H1 (cell line): ENCODE results near the gene NUP210. TPM values are rescaled to one million over a fixed set of nuclear protein-coding genes. Genes with fewer than 3 reads are reported as not detected.
A peak's percentile ranks its signal among the peaks of the same experiment; 100 is the strongest.

ENCODE experiments used
- CREB1 ChIP-seq: IDR thresholded peaks from 2 replicates; pipeline ENCODE4 v1.6.1; 2012; ENCODE audit warnings: inconsistent platforms
- EGR1 ChIP-seq: IDR thresholded peaks from 2 replicates; pipeline ENCODE4 v1.6.1; 2011; ENCODE audit warnings: low read depth, low read length, borderline replicate concordance
- HDAC2 ChIP-seq, 2 experiments: fragments of 300-600 bp in 1 of 2; sonication (generic) in 1 of 2; IDR thresholded peaks; 2 replicates each; pipeline ENCODE4 v1.6.1; 2011 to 2012; ENCODE audit warnings: low read depth in 2 of 2, low read length in 2 of 2, mild to moderate bottlenecking in 2 of 2, moderate library complexity in 2 of 2, borderline replicate concordance in 1 of 2, inconsistent platforms in 1 of 2
- HDAC6 ChIP-seq: IDR thresholded peaks from one replicate; pipeline ENCODE4 v1.7.1; 2012; ENCODE audit warnings: low read depth, mild to moderate bottlenecking, inconsistent platforms, low read length, moderate library complexity
- KDM4A ChIP-seq: IDR thresholded peaks from one replicate; pipeline ENCODE4 v1.7.1; 2012; ENCODE audit warnings: low read depth, mild to moderate bottlenecking, moderate library complexity, low read length, inconsistent platforms; ENCODE audit not compliant: severe bottlenecking
- POLR2A ChIP-seq, 2 experiments: IDR thresholded peaks; 1 replicate in 1 of 2; 2 replicates in 1 of 2; pipeline ENCODE4 v1.6.1; 2011; ENCODE audit warnings: low read depth in 2 of 2, low read length in 2 of 2, mild to moderate bottlenecking in 2 of 2; ENCODE audit errors: control extremely low read depth in 1 of 2
- SIN3A ChIP-seq, 2 experiments: IDR thresholded peaks in 1 of 2; conservative IDR thresholded peaks in 1 of 2; 2 replicates each; pipeline ENCODE4 v1.6.1; 2011 to 2012; ENCODE audit warnings: low read length in 2 of 2, improper control_type of control experiment in 1 of 2, low read depth in 1 of 2, mild to moderate bottlenecking in 1 of 2
- polyA plus RNA-seq, 7 experiments: library from polyadenylated mRNA; depleted of rRNA in 3 of 7; stranded (reverse) in 5 of 7; unstranded in 2 of 7; fragments of >200 nt in 5 of 7; fragments of 200-250 nt in 2 of 7; gene quantifications; 1 replicate in 5 of 7; 2 replicates in 1 of 7; 4 replicates in 1 of 7; pipeline versions ENCODE4 v1.2.1 to v1.2.3, GENCODE V29; 2011 to 2013; ENCODE audit warnings: missing spikeins in 2 of 7, mixed read lengths in 2 of 7
- total RNA-seq: library from RNA; stranded (reverse); fragmentation: NEBNext Ultra II Directional; extraction: Animal tissue kit (Norgen Biotek cat#: 25700); gene quantifications from 2 replicates; pipeline ENCODE4 v1.2.1, GENCODE V29; 2021
- TF ChIP-seq, protein P1 (sequence below): IDR thresholded peaks from 2 replicates; pipeline ENCODE4 v1.6.1; 2012; ENCODE audit warnings: inconsistent platforms

NUP210 gene
- total and polyA plus RNA-seq, 2 of the 8 experiments (the other 6 are each of a cell fraction or from before 2014, with no cell fraction given), result 51.0 to 53.7 TPM

DNA sequence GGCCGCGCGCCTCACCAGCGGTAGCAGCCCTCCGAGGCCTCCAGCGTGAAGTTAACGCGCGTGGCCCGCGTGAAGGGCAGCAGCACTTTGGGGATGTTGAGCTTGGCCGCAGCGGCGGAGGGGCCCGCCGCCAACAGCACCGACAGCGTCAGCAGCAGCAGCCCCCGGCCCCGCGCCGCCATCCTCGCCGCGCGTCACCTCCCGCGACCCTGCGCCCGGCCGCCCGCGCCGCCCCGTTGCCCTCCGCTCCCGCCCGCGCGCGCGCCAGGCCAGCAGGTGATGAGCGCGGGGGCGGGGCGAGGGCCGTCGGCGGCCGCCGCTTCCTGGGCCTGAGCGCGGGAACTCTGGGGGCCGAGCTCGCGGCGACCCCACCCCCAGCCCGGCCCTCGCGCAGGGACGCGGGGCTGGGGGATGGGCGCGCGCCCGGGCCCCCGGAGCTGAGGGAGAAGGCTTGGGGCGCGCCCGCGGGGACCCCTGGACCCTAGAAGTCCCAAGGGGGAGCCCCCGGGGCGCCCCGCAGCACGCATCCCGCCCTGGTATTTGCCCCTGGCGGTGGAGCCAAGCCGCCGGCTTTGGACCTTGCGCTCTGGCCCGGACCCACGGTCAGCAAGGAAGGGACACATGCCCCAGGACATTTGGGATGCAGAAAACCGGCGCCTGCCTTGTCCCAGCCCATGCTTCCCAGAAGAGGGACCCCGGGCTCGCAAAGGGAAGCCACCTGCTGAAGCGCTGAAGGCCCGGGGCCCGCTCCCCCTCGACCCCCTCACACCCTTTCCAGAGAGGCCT is at the start of gene NUP210 (continued):
- TF ChIP-seq HDAC6 (no peak), EGR1 (peak; percentile 48; the same call in 1 of the 2 replicates), SIN3A (conservative IDR thresholded peaks at IDR 0.05 in 1 of 2, IDR thresholded peaks at IDR 0.05 in 1 of 2; ENCODE audit: low read depth in 1 of 2, low read length in 2 of 2) (0 out of 4 replicates have a peak, but pooled peaks of 1 of the 2 experiments have one; percentile 10), HDAC2 (IDR thresholded peaks at IDR 0.05; ENCODE audit: borderline replicate concordance in 1 of 2, low read depth in 2 of 2, low read length in 2 of 2) (peak in 1 of 2 experiments; percentile 22; a peak in 2 of 4 replicates), KDM4A (peak; percentile 88), POLR2A (IDR thresholded peaks at IDR 0.05; ENCODE audit: control extremely low read depth in 1 of 2, low read depth in 2 of 2, low read length in 2 of 2) (no peak), CREB1 (peak; percentile 73; the same call in 1 of the 2 replicates)
- TF ChIP-seq, protein P1, sequence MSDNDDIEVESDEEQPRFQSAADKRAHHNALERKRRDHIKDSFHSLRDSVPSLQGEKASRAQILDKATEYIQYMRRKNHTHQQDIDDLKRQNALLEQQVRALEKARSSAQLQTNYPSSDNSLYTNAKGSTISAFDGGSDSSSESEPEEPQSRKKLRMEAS, result no peak; the same call in 1 of the 2 replicates
